Central memory CD8-positive, alpha-beta T cell (primary cell): ENCODE measurements around the gene SCARF1.

Experiments used
- ATAC-seq: fragments of 150-1000 bp; cut with Tn5 transposase; replicated peaks from 2 replicates; pipeline ENCODE4 v1.10.0; 2022; ENCODE audit warnings: mild to moderate bottlenecking, moderate FRiP score, moderate number of reproducible peaks; ENCODE audit not compliant: poor library complexity, severe bottlenecking; ENCODE audit errors: extremely low read depth
- DNase-seq, 2 donors: peaks; one replicate each; pipeline ENCODE4 v3.0.0; 2021; ENCODE audit warnings: low spot score in 2 of 2
- H3K27ac Mint-ChIP-seq: one replicate; pipeline ENCODE4 v1.8.0; 2022; ENCODE audit warnings: low read depth, mild to moderate bottlenecking, moderate library complexity, mixed read lengths
- H3K27me3 Mint-ChIP-seq: one replicate; pipeline ENCODE4 v1.8.0; 2022; ENCODE audit warnings: mixed read lengths
- H3K36me3 Mint-ChIP-seq: one replicate; pipeline ENCODE4 v1.8.0; 2022; ENCODE audit warnings: mild to moderate bottlenecking, moderate library complexity, mixed read lengths; ENCODE audit not compliant: insufficient read depth
- H3K4me1 Mint-ChIP-seq: one replicate; pipeline ENCODE4 v1.8.0; 2022; ENCODE audit warnings: mixed read lengths
- H3K4me3 Mint-ChIP-seq: one replicate; pipeline ENCODE4 v1.8.0; 2022; ENCODE audit warnings: mild to moderate bottlenecking, moderate library complexity, mixed read lengths
- H3K9me3 Mint-ChIP-seq: one replicate; pipeline ENCODE4 v1.8.0; 2022; ENCODE audit warnings: mixed read lengths

Gene SCARF1

DNA sequence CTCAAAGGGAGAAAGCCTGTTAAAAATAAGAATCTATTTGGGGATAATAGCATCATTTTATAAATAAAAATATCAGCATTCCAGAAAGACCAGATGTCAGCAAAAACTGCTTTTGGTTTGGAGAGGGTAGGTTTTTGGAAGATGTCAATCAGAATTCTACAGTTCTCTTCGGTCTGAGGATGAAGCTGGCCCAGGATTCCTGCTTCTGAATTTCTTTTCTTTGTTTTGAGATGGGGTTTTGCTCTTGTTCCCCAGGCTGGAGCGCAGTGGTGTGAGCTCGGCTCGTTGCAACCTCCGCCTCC is 52.0 kb downstream of the SCARF1 start:
- no peak for DNase-seq
- Mint-ChIP-seq H3K4me1 (no peaks in the 10 kb centered on the region), H3K4me3 (no peak overlapping the region), H3K9me3 (no peaks in the 10 kb centered on the region), H3K36me3 (peaks cover 4% of the 10 kb centered on the region), H3K27me3 (no peaks in the 10 kb centered on the region), H3K27ac (no peak overlapping the region)
- ATAC-seq, result no peak

DNA sequence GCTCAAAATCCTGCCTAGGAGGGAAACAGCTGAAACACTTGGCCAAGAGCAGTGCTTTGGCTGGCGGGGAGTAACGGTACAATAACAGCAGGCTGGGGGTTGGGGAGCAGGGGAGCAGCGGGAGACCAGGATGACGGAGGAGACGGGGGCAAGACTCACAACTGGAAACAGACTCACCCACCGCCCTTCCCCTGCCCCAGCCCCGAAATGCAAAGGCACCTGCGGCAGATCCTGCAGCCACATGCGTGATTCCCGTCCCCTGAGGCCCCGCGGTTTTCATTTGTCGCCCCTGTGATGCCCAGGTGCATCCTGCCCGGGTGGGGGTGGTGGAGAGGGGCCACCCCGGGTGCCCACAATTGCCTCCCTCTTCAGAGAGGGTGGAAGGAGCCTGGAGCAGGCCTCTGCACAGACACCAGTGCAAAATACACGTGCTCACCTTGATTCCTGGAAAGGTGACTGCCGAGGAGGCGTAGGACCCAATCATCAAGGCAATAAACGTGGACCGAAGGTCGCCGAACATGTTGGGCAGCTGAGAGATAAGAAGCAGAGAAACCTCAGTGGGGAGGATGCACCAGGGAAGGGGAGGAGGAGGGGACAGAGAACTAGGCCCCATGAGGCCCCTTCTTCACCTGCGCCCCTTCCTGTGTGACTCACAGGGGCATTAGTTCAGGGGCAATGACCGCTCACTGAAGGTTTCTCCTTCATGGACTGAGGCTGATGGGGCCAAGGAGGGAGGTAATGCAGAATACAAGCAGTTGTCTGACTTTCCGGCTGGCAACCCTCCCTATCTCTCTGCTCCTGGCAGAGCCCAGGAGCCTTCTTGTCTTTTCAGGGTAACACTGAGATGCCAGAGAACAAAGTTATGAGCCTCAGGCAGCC is 52.5 kb downstream of the SCARF1 start:
- Mint-ChIP-seq H3K36me3 (peaks cover 6% of the 10 kb centered on the region), H3K27me3 (no peaks in the 10 kb centered on the region), H3K4me3 (no peak overlapping the region), H3K27ac (no peak overlapping the region), H3K9me3 (no peaks in the 10 kb centered on the region), H3K4me1 (no peaks in the 10 kb centered on the region)
- no peak for ATAC-seq
- no peak for DNase-seq

DNA sequence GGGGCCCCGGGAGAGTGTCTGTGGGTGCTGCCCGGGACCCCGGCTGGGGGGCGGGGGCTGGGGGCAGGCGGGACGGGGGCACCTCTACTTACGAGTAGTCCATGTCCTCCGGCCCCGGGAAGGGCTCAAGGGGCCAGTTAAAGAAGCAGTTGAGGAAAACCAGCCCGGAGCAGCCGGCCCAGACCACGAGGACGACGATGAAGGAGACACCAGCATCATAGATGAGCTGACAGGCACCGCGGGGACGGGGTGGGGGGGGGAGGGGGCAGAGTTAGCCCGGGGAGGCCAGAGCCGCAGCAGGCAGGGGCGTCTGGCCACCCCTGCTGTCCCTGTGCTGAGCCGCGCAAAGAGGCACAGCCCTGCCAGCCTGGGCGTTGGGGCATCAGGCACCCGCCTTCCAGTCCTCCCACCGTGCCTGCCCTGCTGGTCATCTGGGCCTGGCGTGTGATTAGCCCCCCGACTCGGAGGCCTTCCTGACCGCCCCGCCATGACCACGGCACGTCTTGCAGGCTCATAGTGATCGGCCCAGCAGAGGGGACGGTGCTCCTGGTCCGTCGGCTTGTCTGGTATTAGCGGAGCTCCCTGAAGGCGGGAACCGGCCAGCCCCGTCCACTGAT is 54.0 kb downstream of the SCARF1 start:
- H3K27me3 Mint-ChIP-seq, result no peaks in the 10 kb centered on the region
- H3K36me3 Mint-ChIP-seq, result peaks cover 6% of the 10 kb centered on the region
- H3K4me1 Mint-ChIP-seq, result no peaks in the 10 kb centered on the region
- ATAC-seq (no peak), DNase-seq (no peak)
- H3K27ac Mint-ChIP-seq, result no peak overlapping the region
- H3K4me3 Mint-ChIP-seq, result no peak overlapping the region
- H3K9me3 Mint-ChIP-seq, result no peaks in the 10 kb centered on the region

DNA sequence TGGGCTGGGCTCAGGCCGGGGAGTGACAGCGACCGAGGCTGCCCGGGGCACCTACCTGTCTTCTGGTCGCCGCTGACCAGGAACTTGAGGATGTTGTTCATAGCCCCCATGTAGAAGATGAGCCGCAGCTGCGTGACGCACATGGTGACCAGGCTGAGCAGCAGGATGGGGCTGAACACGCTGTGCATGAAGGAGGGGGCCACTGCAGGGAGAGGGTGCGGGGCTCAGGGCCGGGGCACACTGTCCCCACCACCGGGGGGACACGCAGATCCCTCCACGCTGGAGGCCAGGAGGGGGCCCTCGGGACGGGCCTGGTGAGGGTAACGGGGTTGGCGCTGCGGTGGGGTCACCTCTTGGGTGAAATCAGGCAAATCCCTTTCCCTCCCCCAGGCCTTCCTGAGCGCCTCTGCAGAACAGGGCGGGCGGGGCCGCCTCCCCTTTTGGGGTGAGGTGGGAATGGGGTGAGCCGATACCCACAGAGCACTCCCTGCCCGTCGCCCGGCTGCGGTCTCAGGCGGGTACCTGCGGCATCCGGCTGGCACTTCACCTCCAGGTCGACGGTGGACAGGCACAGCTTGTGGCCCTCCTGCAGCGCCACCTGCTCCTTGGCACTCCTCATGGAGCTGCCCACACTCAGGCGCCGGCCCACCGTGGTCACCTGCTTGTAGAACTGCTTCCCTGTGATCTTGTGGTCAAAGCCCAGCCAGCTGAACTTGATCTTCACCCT is 54.6 kb downstream of the SCARF1 start:
- Mint-ChIP-seq H3K9me3 (no peaks in the 10 kb centered on the region), H3K4me3 (no peak overlapping the region), H3K36me3 (peaks cover 6% of the 10 kb centered on the region), H3K27ac (no peak overlapping the region), H3K27me3 (no peaks in the 10 kb centered on the region), H3K4me1 (no peaks in the 10 kb centered on the region)
- ATAC-seq (no peak), DNase-seq (no peak)

- ATAC-seq, result no peak
- no peaks in the 10 kb centered on the region for H3K4me1 Mint-ChIP-seq
- H3K4me3 Mint-ChIP-seq, result no peak overlapping the region
- no peaks in the 10 kb centered on the region for H3K9me3 Mint-ChIP-seq
- no peaks in the 10 kb centered on the region for H3K27me3 Mint-ChIP-seq
- H3K27ac Mint-ChIP-seq, result no peak overlapping the region
- H3K36me3 Mint-ChIP-seq, result peaks cover 6% of the 10 kb centered on the region
- no peak for DNase-seq
These were observed 55.3 kb downstream of the SCARF1 start for GRCh38 chr17:1590029-1590746.

DNA sequence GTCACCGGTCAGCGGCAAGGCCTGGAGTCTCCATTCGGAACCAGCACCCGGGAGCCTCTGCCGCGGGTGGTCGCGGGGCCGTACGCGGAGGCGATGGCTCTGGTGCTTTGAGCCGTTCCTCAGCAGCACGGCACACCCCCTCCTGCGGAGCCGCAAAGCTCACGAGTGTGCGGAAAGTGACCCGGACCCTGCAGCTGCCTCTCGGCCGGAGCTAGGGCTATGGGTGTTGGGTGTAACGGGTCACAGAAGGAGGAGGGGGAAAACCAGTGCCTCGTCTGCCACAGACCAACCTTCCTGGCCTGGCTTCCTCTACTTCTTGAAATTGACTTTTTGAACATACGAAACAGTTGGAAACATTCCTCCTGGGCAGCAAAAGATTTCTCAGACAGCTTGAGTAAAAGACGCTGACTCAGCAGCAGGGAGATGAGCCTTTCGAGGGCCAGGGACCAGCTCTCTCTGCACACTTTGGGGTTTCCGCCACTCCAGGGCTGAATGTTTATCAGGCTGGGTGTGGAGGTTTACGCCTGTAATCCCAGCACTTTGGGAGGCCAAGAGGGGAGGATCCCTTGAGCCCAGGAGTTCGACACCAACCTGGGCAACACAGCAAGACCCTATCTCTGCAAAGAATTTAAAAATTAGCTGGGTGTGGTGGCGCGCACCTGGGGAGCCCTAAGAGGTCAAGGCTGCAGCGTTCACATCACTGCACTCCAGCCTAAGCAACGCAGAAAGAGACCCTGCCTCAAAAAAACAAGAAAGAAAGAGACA is 56.5 kb downstream of the SCARF1 start:
- Mint-ChIP-seq H3K4me3 (no peak overlapping the region), H3K36me3 (peaks cover 6% of the 10 kb centered on the region), H3K9me3 (no peaks in the 10 kb centered on the region), H3K27ac (no peak overlapping the region), H3K27me3 (no peaks in the 10 kb centered on the region), H3K4me1 (no peaks in the 10 kb centered on the region)
- ATAC-seq (no peak), DNase-seq (no peak)

GRCh38 chr17:1584167-1584566 is 61.4 kb downstream of the SCARF1 start:
- H3K9me3 Mint-ChIP-seq, result no peaks in the 10 kb centered on the region
- no peak overlapping the region for H3K27ac Mint-ChIP-seq
- H3K36me3 Mint-ChIP-seq, result peaks cover 8% of the 10 kb centered on the region
- ATAC-seq (no peak), DNase-seq (no peak)
- no peaks in the 10 kb centered on the region for H3K27me3 Mint-ChIP-seq
- no peaks in the 10 kb centered on the region for H3K4me1 Mint-ChIP-seq
- H3K4me3 Mint-ChIP-seq, result no peak overlapping the region
